K562 (cell line): ENCODE measurements around the gene EPN2. TPM values are rescaled to one million over a fixed set of nuclear protein-coding genes. Genes with fewer than 3 reads are reported as not detected.

Source experiments
- CTBP1 ChIP-seq: fragments of 450-650 bp; IDR thresholded peaks from 2 replicates; pipeline ENCODE4 v1.6.1; 2016; ENCODE audit warnings: borderline replicate concordance
- KAT2B ChIP-seq: IDR thresholded peaks from one replicate; pipeline ENCODE4 v1.6.1; 2012; ENCODE audit warnings: low read depth, mild to moderate bottlenecking, control low read depth, inconsistent platforms, low read length, moderate library complexity
- NR3C1 ChIP-seq: sonication (generic); formaldehyde crosslinking; IDR thresholded peaks from 2 replicates; pipeline ENCODE4 v1.8.1; 2022; ENCODE audit warnings: missing genetic modification reagents
- SREBF2 ChIP-seq: sonication (generic); formaldehyde crosslinking; IDR thresholded peaks from 2 replicates; pipeline ENCODE4 v1.4.0; 2020; ENCODE audit warnings: mild to moderate bottlenecking, missing genetic modification reagents
- TEAD2 ChIP-seq: fragments of 450-650 bp; IDR thresholded peaks from 2 replicates; pipeline ENCODE4 v1.6.1; 2016; ENCODE audit warnings: missing genetic modification characterization, control low read depth, missing compliant biosample characterization
- ZNF124 ChIP-seq: sonication (generic); formaldehyde crosslinking; IDR thresholded peaks from 2 replicates; pipeline ENCODE4 v1.8.1; 2022; ENCODE audit warnings: missing genetic modification reagents
- ZNF512 ChIP-seq: IDR thresholded peaks from 2 replicates; pipeline ENCODE4 v1.6.1; 2016; ENCODE audit warnings: missing genetic modification characterization, missing compliant biosample characterization
- ZNF696 ChIP-seq: fragments of 250-450 bp; sonication (Bioruptor Pico); conservative IDR thresholded peaks from 2 replicates; pipeline ENCODE4 v1.4.0; 2020; ENCODE audit warnings: mild to moderate bottlenecking, moderate library complexity
- ZSCAN29 ChIP-seq: fragments of 450-650 bp; IDR thresholded peaks from 2 replicates; pipeline ENCODE4 v1.6.1; 2017
- polyA plus RNA-seq, 8 experiments: library from polyadenylated mRNA; depleted of rRNA in 4 of 8; stranded (reverse) in 5 of 8; unstranded in 3 of 8; fragments of >200 nt; fragmentation: Nextera tagmentation in 2 of 8; fragmentation: Illumina TruSeq in 1 of 8; extraction: Ambion mirVana in 2 of 8; extraction: Trizol in 1 of 8; gene quantifications; 2 replicates each; pipeline versions ENCODE4 v1.2.1 to v1.2.3, GENCODE V29; 2011 to 2014; ENCODE audit warnings: inconsistent platforms in 1 of 8, missing spikeins in 1 of 8
- total RNA-seq, 7 experiments: library from RNA; depleted of rRNA in 6 of 7; stranded (reverse); fragments of >200 nt in 6 of 7; fragmentation: Illumina TruSeq in 2 of 7; extraction: Trizol in 2 of 7; gene quantifications; 2 replicates each; pipeline versions ENCODE4 v1.2.1 to v1.2.3, GENCODE V29; 2011 to 2021; ENCODE audit warnings: low replicate concordance in 1 of 7
- TF ChIP-seq, protein P1 (sequence below): fragments of 450-650 bp; formaldehyde crosslinking; IDR thresholded peaks from 2 replicates; pipeline ENCODE4 v1.4.0; 2022; ENCODE audit warnings: missing genetic modification characterization
- TF ChIP-seq, protein P2 (sequence below): sonication (generic); formaldehyde crosslinking; IDR thresholded peaks from 2 replicates; pipeline ENCODE4 v1.8.0; 2022; ENCODE audit warnings: missing genetic modification reagents, mild to moderate bottlenecking, moderate library complexity, borderline replicate concordance
- TF ChIP-seq, protein P3 (sequence below): fragments of 450-650 bp; formaldehyde crosslinking; IDR thresholded peaks from 2 replicates; pipeline ENCODE4 v1.4.0; 2022; ENCODE audit warnings: mild to moderate bottlenecking, moderate library complexity

EPN2 gene
- total and polyA plus RNA-seq, 9 of the 15 experiments (the other 6 are each of a cell fraction or from before 2014, with no cell fraction given): 1.0 to 12.9 (median 8.9) TPM

DNA sequence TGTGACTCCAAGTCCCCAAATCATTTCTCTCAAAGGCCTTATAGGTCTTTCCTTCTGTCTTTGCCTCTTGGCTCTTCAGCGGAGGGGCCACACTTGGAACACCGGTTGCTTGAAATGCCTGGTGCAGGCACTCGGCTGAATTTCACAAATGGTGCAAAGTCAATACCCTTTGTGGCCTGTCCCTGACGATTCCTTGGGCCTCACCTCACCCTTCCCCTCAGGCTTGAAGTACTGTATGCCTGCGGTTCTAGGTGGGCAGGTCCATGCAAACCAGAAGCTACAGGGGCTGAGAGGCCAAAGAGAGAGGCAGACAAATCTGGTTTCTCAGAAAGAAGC lies 129.4 kb downstream of the EPN2 start (continued):
- TF ChIP-seq, protein P1, sequence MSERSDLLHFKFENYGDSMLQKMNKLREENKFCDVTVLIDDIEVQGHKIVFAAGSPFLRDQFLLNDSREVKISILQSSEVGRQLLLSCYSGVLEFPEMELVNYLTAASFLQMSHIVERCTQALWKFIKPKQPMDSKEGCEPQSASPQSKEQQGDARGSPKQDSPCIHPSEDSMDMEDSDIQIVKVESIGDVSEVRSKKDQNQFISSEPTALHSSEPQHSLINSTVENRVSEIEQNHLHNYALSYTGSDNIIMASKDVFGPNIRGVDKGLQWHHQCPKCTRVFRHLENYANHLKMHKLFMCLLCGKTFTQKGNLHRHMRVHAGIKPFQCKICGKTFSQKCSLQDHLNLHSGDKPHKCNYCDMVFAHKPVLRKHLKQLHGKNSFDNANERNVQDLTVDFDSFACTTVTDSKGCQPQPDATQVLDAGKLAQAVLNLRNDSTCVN: no peak
- TF ChIP-seq ZNF696 (CRISPR knock-in tag): no peak
- TF ChIP-seq KAT2B: no peak
- TF ChIP-seq ZNF124 (CRISPR knock-in tag): no peak
- TF ChIP-seq, protein P2, sequence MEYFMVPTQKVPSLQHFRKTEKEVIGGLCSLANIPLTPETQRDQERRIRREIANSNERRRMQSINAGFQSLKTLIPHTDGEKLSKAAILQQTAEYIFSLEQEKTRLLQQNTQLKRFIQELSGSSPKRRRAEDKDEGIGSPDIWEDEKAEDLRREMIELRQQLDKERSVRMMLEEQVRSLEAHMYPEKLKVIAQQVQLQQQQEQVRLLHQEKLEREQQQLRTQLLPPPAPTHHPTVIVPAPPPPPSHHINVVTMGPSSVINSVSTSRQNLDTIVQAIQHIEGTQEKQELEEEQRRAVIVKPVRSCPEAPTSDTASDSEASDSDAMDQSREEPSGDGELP (CRISPR knock-in tag): no peak
- no peak for TF ChIP-seq ZSCAN29
- TF ChIP-seq CTBP1: no peak
- no peak for TF ChIP-seq ZNF512 (tag)
- TF ChIP-seq NR3C1 (CRISPR knock-in tag): no peak
- TF ChIP-seq, protein P3, sequence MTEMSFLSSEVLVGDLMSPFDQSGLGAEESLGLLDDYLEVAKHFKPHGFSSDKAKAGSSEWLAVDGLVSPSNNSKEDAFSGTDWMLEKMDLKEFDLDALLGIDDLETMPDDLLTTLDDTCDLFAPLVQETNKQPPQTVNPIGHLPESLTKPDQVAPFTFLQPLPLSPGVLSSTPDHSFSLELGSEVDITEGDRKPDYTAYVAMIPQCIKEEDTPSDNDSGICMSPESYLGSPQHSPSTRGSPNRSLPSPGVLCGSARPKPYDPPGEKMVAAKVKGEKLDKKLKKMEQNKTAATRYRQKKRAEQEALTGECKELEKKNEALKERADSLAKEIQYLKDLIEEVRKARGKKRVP: no peak
- no peak for TF ChIP-seq SREBF2 (CRISPR knock-in tag)
- TF ChIP-seq TEAD2: no peak
